H1 (cell line): ENCODE measurements around the gene PORCN. TPM values are rescaled to one million over a fixed set of nuclear protein-coding genes. Genes with fewer than 3 reads are reported as not detected.

Source experiments
- ATF2 ChIP-seq: IDR thresholded peaks from 2 replicates; pipeline ENCODE4 v1.6.1; 2012; ENCODE audit warnings: low read length, inconsistent platforms
- BCL11A ChIP-seq, 2 experiments: IDR thresholded peaks; one replicate each; pipeline ENCODE4 v1.6.1; 2011; ENCODE audit warnings: low read depth in 2 of 2, low read length in 2 of 2, mild to moderate bottlenecking in 2 of 2
- CBX8 ChIP-seq: fragments of 300-800, 300-1000 bp; sonication (generic); IDR thresholded peaks from 2 replicates; pipeline ENCODE4 v1.7.1; 2016; ENCODE audit warnings: low read depth, low read length, borderline replicate concordance
- polyA plus RNA-seq, 7 experiments: library from polyadenylated mRNA; depleted of rRNA in 3 of 7; stranded (reverse) in 5 of 7; unstranded in 2 of 7; fragments of >200 nt in 5 of 7; fragments of 200-250 nt in 2 of 7; gene quantifications; 1 replicate in 5 of 7; 2 replicates in 1 of 7; 4 replicates in 1 of 7; pipeline versions ENCODE4 v1.2.1 to v1.2.3, GENCODE V29; 2011 to 2013; ENCODE audit warnings: missing spikeins in 2 of 7, mixed read lengths in 2 of 7
- total RNA-seq: library from RNA; stranded (reverse); fragmentation: NEBNext Ultra II Directional; extraction: Animal tissue kit (Norgen Biotek cat#: 25700); gene quantifications from 2 replicates; pipeline ENCODE4 v1.2.1, GENCODE V29; 2021

The PORCN gene
- total and polyA plus RNA-seq, 2 of the 8 experiments (the other 6 are each of a cell fraction or from before 2014, with no cell fraction given), result 14.6 to 34.1 TPM

DNA sequence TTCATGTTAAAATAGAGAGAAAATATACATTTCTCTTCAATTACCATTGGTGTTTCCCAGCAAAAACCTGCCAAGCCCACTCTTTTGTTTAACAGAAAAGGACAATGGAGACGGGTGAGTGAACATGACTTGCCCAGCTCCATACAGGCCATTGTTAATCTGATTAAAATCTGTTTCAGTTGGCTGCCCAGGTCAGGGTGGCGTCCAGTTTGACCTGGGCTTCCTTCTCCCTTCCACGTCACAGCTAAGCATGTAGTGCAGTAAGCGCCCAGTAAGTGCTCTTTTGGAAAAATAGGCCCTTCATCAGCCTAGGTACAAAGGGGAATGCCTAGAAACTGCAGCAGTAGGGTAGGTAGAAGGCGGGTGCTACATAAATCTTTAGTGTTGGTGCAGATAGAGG is 1.5 kb upstream of the PORCN start (continued):
- TF ChIP-seq CBX8, result no peak
- TF ChIP-seq BCL11A (IDR thresholded peaks at IDR 0.05; ENCODE audit: low read depth in 2 of 2, low read length in 2 of 2), result no peak
- TF ChIP-seq ATF2, result no peak
